ENCODE results near the gene HCFC2. TPM values are rescaled to one million over a fixed set of nuclear protein-coding genes. Genes with fewer than 3 reads are reported as not detected.

The HCFC2 gene
- polyA plus RNA-seq, 1 donor = 28.4 TPM

DNA sequence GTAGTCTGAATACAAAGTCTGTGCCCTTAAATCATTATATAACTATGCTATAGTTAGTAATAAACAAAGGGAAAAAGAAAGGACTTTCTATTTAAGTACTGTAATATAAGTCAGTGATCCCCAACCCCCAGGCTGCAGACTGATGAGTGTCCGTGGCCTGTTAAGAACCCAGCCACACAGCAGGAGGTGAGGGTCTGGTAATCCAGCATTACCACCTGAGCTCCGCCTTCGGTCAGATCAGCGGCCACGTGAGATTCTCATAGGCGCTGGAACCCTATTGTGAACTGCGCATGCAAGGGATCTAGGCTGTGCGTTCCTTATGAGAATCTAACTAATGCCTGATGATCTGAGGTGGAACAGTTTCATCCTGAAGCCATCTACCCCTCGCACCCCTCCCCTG lies 58.0 kb downstream of the HCFC2 start:
- DNase-seq = no peak

- DNase-seq = no peak
Observed at GRCh38 chr12:104126548-104126947, 62.2 kb downstream of the HCFC2 start.

- DNase-seq = no peak
Observed at GRCh38 chr12:104130760-104131159, 66.4 kb downstream of the HCFC2 start.

- no peak for DNase-seq
Observed at GRCh38 chr12:104131609-104132008, 67.3 kb downstream of the HCFC2 start.

- no peak for DNase-seq
Observed at GRCh38 chr12:104132351-104132956, 68.1 kb downstream of the HCFC2 start.

GRCh38 chr12:104133321-104133720 lies 69.0 kb downstream of the HCFC2 start:
- no peak for DNase-seq

- no peak for DNase-seq
Observed at GRCh38 chr12:104133866-104134265, 69.5 kb downstream of the HCFC2 start.

GRCh38 chr12:104134882-104135281 lies 70.6 kb downstream of the HCFC2 start:
- no peak for DNase-seq

GRCh38 chr12:104136577-104136976 lies 72.2 kb downstream of the HCFC2 start:
- peak; percentile 15 for DNase-seq

DNA sequence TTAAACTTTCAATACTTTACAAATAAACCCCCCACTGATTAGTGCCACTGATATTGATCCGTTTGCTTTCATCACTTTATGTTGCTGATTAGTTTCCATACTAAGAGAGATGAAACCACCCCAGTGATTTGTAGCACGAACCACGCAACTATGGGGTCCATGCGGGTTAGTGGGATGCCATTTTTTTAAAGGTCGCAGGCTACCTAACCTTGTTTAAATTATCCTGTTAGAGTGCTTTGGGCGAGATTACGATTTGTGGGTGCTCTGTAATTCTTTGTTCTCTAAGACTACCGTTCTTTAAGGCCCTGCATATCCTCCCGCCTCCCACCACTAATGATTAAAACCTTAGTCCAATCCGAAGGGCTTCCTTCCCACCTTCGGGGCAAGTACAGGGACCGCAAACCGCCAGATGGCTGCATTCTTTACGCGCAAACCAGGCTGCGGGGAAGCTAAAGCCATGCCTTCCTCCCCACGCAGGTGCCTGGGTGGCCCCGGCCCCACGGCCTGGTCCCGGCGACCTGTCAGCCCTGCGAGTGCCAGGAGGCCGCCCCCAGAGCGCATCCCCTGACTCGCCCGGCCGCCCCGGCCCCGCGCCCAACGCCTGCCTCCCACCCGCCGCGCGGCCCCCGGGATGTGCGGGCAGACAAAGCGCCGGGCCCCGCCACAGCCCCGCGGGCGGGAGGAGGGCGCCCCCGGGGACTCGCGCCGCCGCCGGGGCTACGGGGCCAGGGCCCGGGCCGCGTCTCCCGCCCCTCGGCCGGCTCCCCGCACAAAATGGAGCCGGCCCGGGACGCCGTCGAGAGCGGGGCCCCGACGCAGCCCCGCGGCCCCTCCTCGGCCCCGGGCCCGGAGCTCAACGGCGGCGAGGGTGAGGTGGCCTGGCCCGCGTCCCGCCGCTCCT lies 72.9 kb downstream of the HCFC2 start:
- DNase-seq = peak; percentile 33

GRCh38 chr12:104137902-104138796 lies 73.8 kb downstream of the HCFC2 start, which contains the start of gene NFYB:
NFYB (minus strand) TSS chr12:104138210; CDS start chr12:104135453, 2,757 bp downstream.
- peak; percentile 97 for DNase-seq

DNA sequence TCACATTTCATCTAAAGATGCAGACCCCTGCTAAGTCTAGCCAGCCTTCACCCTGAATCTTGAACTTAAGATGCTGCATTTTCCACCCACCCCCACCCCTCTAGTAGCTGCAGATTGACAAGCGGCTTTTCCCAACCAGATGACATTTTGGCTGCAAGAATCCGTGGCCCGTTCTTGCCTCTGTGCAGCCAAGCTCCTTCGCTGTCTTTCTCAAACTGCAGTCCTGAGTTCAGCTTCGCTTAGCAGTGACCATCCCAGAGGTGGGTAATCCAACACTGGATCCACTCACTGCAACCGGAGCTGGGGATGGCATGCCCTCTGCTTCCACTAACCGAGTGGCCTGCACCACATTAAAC lies 74.4 kb downstream of the HCFC2 start:
- DNase-seq = peak; percentile 34

GRCh38 chr12:104142543-104142942 lies 78.2 kb downstream of the HCFC2 start:
- DNase-seq = no peak

DNA sequence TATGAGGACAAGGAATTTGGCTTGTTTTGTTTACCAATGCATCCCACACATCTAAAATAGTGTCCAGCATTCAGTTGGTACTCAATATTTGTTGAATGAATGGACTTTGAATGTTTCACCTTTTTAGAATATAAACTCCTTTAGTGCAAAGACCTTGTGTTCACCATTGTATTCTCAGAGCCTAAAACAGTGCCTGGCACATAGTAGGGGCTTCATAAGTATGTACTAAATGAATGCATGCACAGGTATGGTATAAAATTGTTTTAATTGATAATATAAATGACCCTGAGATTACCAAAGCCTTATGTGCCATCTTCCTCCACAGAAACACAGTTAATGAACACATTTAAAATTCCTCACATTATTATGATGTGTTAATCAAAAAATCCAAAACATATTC lies 78.7 kb downstream of the HCFC2 start:
- DNase-seq = no peak

DNA sequence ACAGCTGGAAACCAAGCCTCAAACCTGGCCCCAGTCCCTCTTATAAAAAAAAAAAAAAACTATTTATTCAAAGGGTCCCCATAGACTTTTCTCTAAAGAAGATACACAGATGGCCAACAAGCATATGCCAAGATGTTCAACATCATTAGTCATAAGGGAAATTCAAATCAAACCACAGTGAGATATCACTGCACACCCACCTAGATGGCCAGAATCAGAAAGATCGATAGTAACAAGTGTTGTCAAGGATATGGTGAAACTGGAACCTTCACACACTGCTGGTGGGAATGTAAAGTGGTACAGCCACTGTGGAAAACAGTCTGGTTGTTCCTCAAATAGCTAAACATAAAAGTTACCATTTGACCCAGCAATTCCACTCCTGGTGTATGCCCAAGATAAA lies 79.6 kb downstream of the HCFC2 start:
- DNase-seq = no peak

- DNase-seq = no peak
Observed at GRCh38 chr12:104147346-104147745, 83.0 kb downstream of the HCFC2 start.

DNA sequence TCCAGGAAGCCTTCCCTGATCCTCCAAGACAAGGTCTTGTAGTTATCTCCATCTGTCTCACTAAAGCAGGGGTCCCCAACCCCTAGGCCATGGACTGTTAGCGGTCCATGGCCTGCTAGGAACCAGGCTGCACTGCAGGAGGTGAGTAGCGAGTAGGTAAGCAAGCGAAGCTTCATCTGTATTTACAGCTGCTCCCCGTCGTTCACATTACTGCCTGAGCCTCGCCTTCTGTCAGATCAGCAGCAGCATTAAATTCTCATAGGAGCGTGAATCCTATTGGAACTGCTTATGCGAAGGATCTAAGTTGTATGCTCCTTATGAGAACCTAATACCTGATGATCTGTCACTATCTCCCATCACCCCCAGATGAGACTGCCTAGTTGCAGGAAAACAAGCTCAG lies 86.1 kb downstream of the HCFC2 start:
- DNase-seq = no peak

DNA sequence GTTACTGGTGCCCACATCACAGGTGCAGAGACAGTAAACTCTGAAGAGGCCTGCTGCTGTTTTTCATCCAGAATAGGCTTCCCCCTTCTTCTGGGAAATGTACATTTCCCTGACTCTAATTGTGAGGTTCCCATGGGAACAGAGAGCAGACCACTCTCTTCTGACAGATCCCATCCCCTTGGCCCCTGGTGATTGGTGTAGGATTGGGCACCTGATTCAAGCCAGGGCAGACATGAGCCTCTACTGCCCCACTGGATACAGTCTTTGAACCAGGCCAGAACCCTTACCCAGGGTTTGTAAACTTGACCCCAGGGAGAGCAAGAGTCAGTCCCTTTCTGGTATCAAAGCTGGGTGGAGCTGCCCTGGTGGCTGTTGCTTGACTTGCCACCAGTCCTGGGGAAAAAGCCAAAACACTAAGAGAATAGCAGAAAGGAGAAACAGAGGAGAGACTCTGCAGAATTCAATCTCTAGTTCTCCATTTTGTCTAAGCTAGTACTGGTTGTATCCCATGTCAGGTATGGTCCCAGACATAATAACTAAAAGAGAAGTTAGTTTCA lies 88.4 kb downstream of the HCFC2 start:
- DNase-seq = no peak

GRCh38 chr12:104154286-104154685 lies 90.0 kb downstream of the HCFC2 start:
- DNase-seq = no peak

- no peak for DNase-seq
Observed at GRCh38 chr12:104154806-104155205, 90.5 kb downstream of the HCFC2 start.
